OCI-LY1 (cell line): ENCODE results near the gene SECISBP2L.

Source experiments
- EZH2 ChIP-seq: fragments of 200-600 bp; sonication (generic), shearing (Covaris generic); IDR thresholded peaks from 2 replicates; pipeline ENCODE4 v1.8.0; 2017; ENCODE audit warnings: borderline replicate concordance, mixed run types, mild to moderate bottlenecking, antibody characterized with exemption, low read length, moderate library complexity, mixed read lengths
- TF ChIP-seq, protein P1 (sequence below): fragments of 200-600 bp; sonication (generic), shearing (Covaris generic); IDR thresholded peaks from 2 replicates; pipeline ENCODE4 v1.5.1; 2017; ENCODE audit warnings: mild to moderate bottlenecking, antibody characterized with exemption, low read length, moderate library complexity, mixed read lengths

GRCh38 chr15:49042165-49042564, 4.1 kb downstream of the SECISBP2L start:
- TF ChIP-seq, protein P1, sequence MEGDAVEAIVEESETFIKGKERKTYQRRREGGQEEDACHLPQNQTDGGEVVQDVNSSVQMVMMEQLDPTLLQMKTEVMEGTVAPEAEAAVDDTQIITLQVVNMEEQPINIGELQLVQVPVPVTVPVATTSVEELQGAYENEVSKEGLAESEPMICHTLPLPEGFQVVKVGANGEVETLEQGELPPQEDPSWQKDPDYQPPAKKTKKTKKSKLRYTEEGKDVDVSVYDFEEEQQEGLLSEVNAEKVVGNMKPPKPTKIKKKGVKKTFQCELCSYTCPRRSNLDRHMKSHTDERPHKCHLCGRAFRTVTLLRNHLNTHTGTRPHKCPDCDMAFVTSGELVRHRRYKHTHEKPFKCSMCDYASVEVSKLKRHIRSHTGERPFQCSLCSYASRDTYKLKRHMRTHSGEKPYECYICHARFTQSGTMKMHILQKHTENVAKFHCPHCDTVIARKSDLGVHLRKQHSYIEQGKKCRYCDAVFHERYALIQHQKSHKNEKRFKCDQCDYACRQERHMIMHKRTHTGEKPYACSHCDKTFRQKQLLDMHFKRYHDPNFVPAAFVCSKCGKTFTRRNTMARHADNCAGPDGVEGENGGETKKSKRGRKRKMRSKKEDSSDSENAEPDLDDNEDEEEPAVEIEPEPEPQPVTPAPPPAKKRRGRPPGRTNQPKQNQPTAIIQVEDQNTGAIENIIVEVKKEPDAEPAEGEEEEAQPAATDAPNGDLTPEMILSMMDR, result no peak
- TF ChIP-seq EZH2, result no peak
